GM19099 (cell line): Measurements from ENCODE around the gene NKIRAS2.

Experiments
- POLR2A ChIP-seq: IDR thresholded peaks from 3 replicates; pipeline ENCODE4 v1.6.1; 2011; ENCODE audit warnings: low read depth; ENCODE audit not compliant: insufficient read length; ENCODE audit errors: extremely low read depth

The NKIRAS2 gene

GRCh38 chr17:42061646-42062487 lies 42.0 kb downstream of the NKIRAS2 start:
- no peak for TF ChIP-seq POLR2A

- no peak for TF ChIP-seq POLR2A
Observed at GRCh38 chr17:42062681-42063080, 42.8 kb downstream of the NKIRAS2 start.

DNA sequence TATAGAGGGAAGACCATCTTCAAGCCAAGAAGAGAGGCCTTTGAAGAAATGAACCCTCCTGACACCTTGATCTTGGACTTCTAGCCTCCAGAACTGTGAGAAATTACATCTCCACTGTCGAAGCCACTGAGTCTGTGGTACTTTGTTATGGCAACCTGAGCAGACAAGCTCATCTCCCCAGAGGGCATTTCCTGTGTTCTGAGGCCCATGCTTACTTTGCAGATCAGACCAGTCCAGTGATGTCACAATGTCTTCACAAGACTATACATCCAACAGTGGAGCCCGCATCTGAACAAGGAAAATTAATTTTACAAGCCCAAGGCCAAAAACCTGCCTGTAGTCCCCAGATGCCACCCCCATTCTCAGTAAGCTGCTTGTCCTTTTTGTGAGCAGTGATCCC lies 45.3 kb downstream of the NKIRAS2 start:
- no peak for TF ChIP-seq POLR2A

DNA sequence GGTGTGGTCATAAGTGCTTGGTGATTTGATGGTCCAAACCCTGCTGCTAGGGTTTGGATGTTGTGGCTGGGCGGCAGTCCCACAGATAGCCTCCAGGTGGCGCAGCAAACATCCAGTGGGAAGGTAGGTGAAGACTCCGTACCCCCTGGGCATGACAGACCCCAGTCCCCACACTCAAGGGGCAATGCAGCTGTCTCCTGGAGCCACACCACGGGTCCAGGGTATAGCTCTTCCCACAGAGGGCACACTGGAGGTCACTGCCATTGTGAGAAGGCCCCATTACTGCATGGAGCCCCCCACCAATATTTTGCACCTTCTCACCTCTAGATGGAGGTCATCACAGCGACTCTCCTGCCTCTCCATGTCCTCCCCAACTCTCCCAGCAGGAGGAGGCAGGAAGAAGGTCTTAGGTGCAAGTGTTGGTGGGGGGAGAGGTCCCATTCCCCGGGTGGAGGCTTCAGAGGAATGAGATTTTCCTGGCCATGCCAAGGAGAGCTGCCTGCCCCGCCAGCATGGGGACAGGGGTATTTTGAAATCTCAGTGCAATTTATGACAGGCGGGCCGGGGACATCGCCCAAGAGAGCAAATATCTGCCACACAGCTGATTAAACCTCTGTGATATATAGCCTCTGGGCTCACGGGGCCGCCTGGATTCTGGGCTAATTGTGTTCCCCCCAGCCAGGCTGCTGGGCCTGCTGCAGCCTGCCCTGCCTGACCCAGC lies 47.6 kb downstream of the NKIRAS2 start:
- no peak for TF ChIP-seq POLR2A

DNA sequence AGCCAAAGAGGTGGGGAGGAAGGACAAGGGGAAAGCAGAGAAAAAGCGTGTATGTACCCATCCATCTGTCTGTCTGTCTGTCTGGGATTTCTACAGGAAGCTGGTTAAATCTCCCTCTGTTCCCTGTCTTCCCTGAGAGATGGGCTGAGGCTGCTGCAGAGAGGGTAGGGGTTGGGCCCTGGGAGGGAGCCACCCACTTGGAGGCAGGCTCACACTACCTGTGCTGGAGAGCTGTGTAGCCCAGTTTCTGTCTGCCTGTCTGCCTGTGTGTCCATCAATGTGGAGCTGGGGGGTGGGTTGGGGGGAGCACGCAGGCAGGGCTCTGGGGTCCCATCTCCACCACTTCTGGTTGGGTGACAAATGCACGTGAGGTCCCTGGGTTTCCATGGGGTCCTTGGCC lies 49.1 kb downstream of the NKIRAS2 start:
- no peak for TF ChIP-seq POLR2A

DNA sequence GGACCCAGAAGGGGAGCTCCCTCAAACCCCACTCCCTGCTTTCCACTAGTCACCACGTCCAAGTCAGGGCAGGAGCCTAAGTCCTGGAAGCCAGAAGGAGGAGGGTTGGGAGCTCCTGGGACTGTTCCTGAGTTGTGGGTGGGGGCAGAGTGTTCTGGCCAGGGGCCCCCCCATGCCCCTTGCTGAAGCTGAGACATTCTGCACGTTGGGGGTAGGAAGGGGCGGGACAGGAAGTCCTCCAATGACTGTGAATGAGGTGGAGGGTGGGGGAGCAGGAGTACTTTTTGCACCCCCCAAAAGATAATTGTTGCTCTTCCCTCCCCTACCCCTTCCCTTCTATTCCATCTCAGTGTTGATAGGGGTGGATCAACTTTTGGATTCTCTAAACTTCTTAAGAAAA lies 51.9 kb downstream of the NKIRAS2 start:
- TF ChIP-seq POLR2A = no peak

DNA sequence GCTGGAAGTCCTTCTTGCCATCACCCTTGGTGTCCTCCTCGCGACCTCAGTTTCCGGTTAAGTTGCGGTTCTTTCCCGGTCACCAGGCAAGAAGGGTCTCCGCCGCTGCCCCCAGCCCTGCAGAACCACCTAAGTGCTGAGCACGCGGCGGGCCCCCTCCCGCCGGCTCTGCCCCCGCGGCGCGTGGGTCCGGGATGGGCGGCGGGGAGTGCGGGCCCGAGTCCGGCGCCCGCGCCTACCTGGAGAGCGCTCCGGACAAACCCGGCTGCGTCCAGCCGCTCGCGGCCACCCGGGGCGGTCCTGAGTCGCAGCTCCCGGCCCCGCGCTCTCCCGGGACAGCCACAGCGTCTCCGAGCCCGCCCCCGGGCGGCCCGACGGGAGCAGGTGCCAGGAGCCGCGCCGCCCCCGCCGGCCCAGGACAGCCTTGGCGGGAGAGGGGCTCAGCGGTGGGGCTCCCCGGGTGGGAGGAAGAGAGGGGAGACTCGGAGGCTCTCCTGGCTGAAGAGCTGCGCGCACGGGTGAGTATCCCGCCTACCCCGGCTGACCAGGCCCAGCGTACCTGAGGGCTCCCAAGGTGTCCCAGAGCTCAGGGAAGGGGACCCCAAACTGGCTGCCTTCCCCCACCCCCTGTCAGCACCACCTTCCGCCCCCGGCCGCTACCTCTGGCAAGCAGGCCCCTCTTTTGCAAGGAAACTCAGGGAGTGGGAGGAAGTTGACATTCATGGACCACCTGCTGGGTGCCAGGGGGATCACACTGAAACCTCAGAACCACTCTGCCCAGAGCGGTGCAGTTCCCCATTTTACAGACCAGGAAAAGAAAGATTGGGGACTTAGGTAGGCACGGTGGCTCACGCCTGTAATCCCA lies 52.7 kb downstream of the NKIRAS2 start:
- no peak for TF ChIP-seq POLR2A
